K562 (cell line): ENCODE data around the gene FKBP2. TPM values are rescaled to one million over a fixed set of nuclear protein-coding genes. Genes with fewer than 3 reads are reported as not detected.

Experiments used
- CSDE1 ChIP-seq, 2 experiments: fragments of 450-650 bp; IDR thresholded peaks; 2 replicates each; pipeline ENCODE4 v1.6.1; 2016; ENCODE audit warnings: mild to moderate bottlenecking in 1 of 2
- CTCF ChIP-seq, 3 experiments: IDR thresholded peaks in 2 of 3; conservative IDR thresholded peaks in 1 of 3; 2 replicates each; pipeline ENCODE4 v1.5.1; 2011 to 2012; ENCODE audit warnings: low read length in 3 of 3, mild to moderate bottlenecking in 3 of 3, control low read depth in 2 of 3, improper control_type of control experiment in 1 of 3, inconsistent platforms in 1 of 3, low read depth in 1 of 3, mixed read lengths in 1 of 3, moderate library complexity in 1 of 3; ENCODE audit not compliant: insufficient read depth in 2 of 3
- DACH1 ChIP-seq: fragments of 450-650 bp; IDR thresholded peaks from 2 replicates; pipeline ENCODE4 v1.6.1; 2018; ENCODE audit not compliant: partially characterized antibody
- ELF2 ChIP-seq: fragments of 250-450 bp; sonication (Bioruptor Pico); IDR thresholded peaks from 2 replicates; pipeline ENCODE4 v1.5.0; 2021; ENCODE audit warnings: mild to moderate bottlenecking
- HDAC6 ChIP-seq: IDR thresholded peaks from 2 replicates; pipeline ENCODE4 v1.6.1; 2012; ENCODE audit warnings: low read depth, mild to moderate bottlenecking, control low read depth, inconsistent platforms, low read length, moderate library complexity
- L3MBTL2 ChIP-seq: fragments of 450-650 bp; IDR thresholded peaks from 2 replicates; pipeline ENCODE4 v1.6.1; 2016; ENCODE audit warnings: mild to moderate bottlenecking, moderate library complexity
- MCM3 ChIP-seq: fragments of 450-650 bp; IDR thresholded peaks from 2 replicates; pipeline ENCODE4 v1.6.1; 2016
- MEF2A ChIP-seq: IDR thresholded peaks from 2 replicates; pipeline ENCODE4 v1.6.1; 2011; ENCODE audit warnings: low read depth, mild to moderate bottlenecking, low read length, moderate library complexity; ENCODE audit not compliant: control insufficient read depth
- PHF20 ChIP-seq: fragments of 450-650 bp; IDR thresholded peaks from 2 replicates; pipeline ENCODE4 v1.6.1; 2018; ENCODE audit not compliant: partially characterized antibody
- PTTG1 ChIP-seq: fragments of 450-650 bp; IDR thresholded peaks from 2 replicates; pipeline ENCODE4 v1.6.1; 2016; ENCODE audit warnings: low read depth, mild to moderate bottlenecking, missing genetic modification characterization, missing compliant biosample characterization
- RFX1 ChIP-seq: fragments of 450-650 bp; IDR thresholded peaks from 2 replicates; pipeline ENCODE4 v1.6.1; 2016; ENCODE audit warnings: mild to moderate bottlenecking, moderate library complexity
- TSC22D4 ChIP-seq: fragments of 450-650 bp; IDR thresholded peaks from 2 replicates; pipeline ENCODE4 v1.6.1; 2016; ENCODE audit warnings: missing genetic modification characterization, missing biosample characterization, control low read depth
- ZC3H4 ChIP-seq: sonication (generic); formaldehyde crosslinking; IDR thresholded peaks from 2 replicates; pipeline ENCODE4 v1.9.0; 2021; ENCODE audit warnings: missing genetic modification reagents, borderline replicate concordance
- ZNF282 ChIP-seq: sonication (generic); formaldehyde crosslinking; IDR thresholded peaks from 2 replicates; pipeline ENCODE4 v1.8.1; 2023; ENCODE audit warnings: missing genetic modification reagents
- ZNF586 ChIP-seq: fragments of 450-650 bp; formaldehyde crosslinking; conservative IDR thresholded peaks from 2 replicates; pipeline ENCODE4 v1.4.0; 2020; ENCODE audit warnings: mild to moderate bottlenecking, moderate library complexity
- ZNF785 ChIP-seq: fragments of 250-450 bp; sonication (Bioruptor Pico); IDR thresholded peaks from 2 replicates; pipeline ENCODE4 v1.4.0; 2020; ENCODE audit warnings: mild to moderate bottlenecking
- polyA plus RNA-seq, 8 experiments: library from polyadenylated mRNA; depleted of rRNA in 4 of 8; stranded (reverse) in 5 of 8; unstranded in 3 of 8; fragments of >200 nt; fragmentation: Nextera tagmentation in 2 of 8; fragmentation: Illumina TruSeq in 1 of 8; extraction: Ambion mirVana in 2 of 8; extraction: Trizol in 1 of 8; gene quantifications; 2 replicates each; pipeline versions ENCODE4 v1.2.1 to v1.2.3, GENCODE V29; 2011 to 2014; ENCODE audit warnings: inconsistent platforms in 1 of 8, missing spikeins in 1 of 8
- total RNA-seq, 7 experiments: library from RNA; depleted of rRNA in 6 of 7; stranded (reverse); fragments of >200 nt in 6 of 7; fragmentation: Illumina TruSeq in 2 of 7; extraction: Trizol in 2 of 7; gene quantifications; 2 replicates each; pipeline versions ENCODE4 v1.2.1 to v1.2.3, GENCODE V29; 2011 to 2021; ENCODE audit warnings: low replicate concordance in 1 of 7
- TF ChIP-seq, protein P1 (sequence below): fragments of 450-650 bp; IDR thresholded peaks from 2 replicates; pipeline ENCODE4 v1.6.1; 2016; ENCODE audit warnings: low read depth
- TF ChIP-seq, protein P2 (sequence below): sonication (generic); formaldehyde crosslinking; IDR thresholded peaks from 2 replicates; pipeline ENCODE4 v1.8.0; 2023; ENCODE audit warnings: mild to moderate bottlenecking, missing genetic modification reagents

Gene FKBP2
- total and polyA plus RNA-seq, 9 of the 15 experiments (the other 6 are each of a cell fraction or from before 2014, with no cell fraction given) = 3.5 to 151 (median 58.1) TPM

DNA sequence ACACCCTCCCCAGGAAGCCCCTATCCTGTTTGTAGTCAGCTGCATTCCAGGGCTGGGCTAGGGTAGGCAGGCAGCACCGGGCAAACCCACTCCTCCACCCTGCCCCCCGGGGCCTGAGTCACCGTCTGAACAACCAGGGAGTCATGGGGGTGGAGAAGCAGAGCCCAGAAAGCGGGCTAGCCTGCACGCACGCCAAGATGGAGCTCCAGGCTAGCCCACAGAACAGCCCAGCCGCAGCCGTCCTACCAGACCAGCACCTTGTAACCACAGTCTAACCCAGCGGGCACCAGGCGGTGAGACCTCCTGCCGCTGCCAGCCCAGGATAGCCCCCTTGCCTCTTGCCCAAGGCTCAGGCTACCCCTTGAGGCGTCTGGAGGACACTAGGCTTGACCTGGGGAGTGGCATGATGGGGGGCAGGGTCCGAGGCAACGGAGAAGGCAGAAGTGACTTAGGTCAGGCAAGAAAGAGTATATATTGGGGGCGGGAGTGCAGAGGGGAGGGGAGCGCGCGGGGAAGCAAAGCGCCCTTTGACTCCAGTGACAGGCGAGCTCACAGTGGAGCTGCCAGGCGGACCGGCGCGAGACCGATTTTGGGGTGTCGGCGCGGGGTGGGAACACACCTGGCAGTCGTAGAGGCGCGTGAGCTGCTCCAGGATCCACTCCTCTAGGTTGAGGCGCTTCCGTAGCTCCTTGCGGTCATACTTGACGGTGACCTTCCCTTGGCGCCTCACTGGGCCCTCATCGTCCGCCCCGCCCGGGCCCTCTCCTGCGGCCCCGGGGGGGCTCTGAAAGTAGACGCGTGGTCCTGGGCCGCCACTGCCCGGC lies 5.1 kb downstream of the FKBP2 start (continued):
- TF ChIP-seq PHF20 (no peak), DACH1 (peak; percentile 44), CTCF (IDR thresholded peaks at IDR 0.05 in 2 of 3, conservative IDR thresholded peaks at IDR 0.05 in 1 of 3; ENCODE audit: insufficient read depth in 2 of 3, low read depth in 1 of 3, low read length in 3 of 3) (no peak), ZC3H4 (CRISPR knock-in tag) (0 out of 2 replicates have a peak, but pooled peaks have one; percentile 8), ELF2 (no peak), ZNF785 (CRISPR knock-in tag) (no peak), RFX1 (no peak), CSDE1 (IDR thresholded peaks at IDR 0.05) (no peak), L3MBTL2 (no peak), MCM3 (no peak), ZNF586 (CRISPR knock-in tag) (no peak), ZNF282 (CRISPR knock-in tag) (no peak), MEF2A (no peak), TSC22D4 (tag) (no peak), HDAC6 (no peak), PTTG1 (tag) (no peak)
- TF ChIP-seq, protein P1, sequence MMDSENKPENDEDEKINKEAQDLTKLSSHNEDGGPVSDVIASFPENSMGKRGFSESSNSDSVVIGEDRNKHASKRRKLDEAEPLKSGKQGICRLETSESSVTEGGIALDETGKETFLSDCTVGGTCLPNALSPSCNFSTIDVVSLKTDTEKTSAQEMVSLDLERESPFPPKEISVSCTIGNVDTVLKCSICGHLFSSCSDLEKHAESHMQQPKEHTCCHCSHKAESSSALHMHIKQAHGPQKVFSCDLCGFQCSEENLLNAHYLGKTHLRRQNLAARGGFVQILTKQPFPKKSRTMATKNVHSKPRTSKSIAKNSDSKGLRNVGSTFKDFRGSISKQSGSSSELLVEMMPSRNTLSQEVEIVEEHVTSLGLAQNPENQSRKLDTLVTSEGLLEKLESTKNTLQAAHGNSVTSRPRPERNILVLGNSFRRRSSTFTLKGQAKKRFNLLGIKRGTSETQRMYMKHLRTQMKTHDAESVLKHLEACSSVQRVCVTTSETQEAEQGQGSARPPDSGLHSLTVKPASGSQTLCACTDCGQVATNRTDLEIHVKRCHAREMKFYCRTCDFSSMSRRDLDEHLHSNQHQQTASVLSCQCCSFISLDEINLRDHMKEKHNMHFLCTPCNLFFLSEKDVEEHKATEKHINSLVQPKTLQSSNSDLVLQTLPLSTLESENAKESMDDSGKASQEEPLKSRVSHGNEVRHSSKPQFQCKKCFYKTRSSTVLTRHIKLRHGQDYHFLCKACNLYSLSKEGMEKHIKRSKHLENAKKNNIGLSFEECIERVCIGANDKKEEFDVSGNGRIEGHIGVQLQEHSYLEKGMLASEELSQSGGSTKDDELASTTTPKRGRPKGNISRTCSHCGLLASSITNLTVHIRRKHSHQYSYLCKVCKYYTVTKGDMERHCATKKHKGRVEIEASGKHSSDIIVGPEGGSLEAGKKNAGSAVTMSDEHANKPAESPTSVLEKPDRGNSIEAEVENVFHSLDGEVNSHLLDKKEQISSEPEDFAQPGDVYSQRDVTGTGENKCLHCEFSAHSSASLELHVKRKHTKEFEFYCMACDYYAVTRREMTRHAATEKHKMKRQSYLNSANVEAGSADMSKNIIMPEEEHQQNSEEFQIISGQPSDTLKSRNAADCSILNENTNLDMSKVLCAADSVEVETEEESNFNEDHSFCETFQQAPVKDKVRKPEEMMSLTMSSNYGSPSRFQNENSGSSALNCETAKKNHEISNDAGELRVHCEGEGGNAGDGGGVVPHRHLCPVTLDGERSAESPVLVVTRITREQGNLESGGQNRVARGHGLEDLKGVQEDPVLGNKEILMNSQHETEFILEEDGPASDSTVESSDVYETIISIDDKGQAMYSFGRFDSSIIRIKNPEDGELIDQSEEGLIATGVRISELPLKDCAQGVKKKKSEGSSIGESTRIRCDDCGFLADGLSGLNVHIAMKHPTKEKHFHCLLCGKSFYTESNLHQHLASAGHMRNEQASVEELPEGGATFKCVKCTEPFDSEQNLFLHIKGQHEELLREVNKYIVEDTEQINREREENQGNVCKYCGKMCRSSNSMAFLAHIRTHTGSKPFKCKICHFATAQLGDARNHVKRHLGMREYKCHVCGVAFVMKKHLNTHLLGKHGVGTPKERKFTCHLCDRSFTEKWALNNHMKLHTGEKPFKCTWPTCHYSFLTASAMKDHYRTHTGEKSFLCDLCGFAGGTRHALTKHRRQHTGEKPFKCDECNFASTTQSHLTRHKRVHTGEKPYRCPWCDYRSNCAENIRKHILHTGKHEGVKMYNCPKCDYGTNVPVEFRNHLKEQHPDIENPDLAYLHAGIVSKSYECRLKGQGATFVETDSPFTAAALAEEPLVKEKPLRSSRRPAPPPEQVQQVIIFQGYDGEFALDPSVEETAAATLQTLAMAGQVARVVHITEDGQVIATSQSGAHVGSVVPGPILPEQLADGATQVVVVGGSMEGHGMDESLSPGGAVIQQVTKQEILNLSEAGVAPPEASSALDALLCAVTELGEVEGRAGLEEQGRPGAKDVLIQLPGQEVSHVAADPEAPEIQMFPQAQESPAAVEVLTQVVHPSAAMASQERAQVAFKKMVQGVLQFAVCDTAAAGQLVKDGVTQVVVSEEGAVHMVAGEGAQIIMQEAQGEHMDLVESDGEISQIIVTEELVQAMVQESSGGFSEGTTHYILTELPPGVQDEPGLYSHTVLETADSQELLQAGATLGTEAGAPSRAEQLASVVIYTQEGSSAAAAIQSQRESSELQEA = no peak
- TF ChIP-seq, protein P2, sequence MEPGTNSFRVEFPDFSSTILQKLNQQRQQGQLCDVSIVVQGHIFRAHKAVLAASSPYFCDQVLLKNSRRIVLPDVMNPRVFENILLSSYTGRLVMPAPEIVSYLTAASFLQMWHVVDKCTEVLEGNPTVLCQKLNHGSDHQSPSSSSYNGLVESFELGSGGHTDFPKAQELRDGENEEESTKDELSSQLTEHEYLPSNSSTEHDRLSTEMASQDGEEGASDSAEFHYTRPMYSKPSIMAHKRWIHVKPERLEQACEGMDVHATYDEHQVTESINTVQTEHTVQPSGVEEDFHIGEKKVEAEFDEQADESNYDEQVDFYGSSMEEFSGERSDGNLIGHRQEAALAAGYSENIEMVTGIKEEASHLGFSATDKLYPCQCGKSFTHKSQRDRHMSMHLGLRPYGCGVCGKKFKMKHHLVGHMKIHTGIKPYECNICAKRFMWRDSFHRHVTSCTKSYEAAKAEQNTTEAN (CRISPR knock-in tag) = no peak
